Right renal cortex interstitium (tissue), 3 donors: ENCODE data around the gene FILIP1L. TPM values are rescaled to one million over a fixed set of nuclear protein-coding genes. Genes with fewer than 3 reads are reported as not detected.
A peak's percentile ranks its signal among the peaks of the same experiment; 100 is the strongest.
"Not testable (repeated sequence)": the region's sequence is repeated elsewhere in the genome, so short reads cannot be mapped to it uniquely, and the experiment has no call there.

Experiments
- DNase-seq, 3 donors: peaks; one replicate each; pipeline ENCODE4 v3.0.0-alpha.2; 2013; ENCODE audit warnings: low read depth in 3 of 3, low spot score in 2 of 3
- polyA plus RNA-seq, 3 donors: library from polyadenylated mRNA; unstranded; fragments of 120-200 nt; gene quantifications; one replicate each; pipeline ENCODE4 v1.2.1, GENCODE V29; 2013; ENCODE audit not compliant: insufficient read length in 3 of 3

The FILIP1L gene
- polyA plus RNA-seq, 3 donors = 20.4 to 22.5 (median 21.5) TPM

- DNase-seq = no peak
Measured at GRCh38 chr3:100076731-100077529, 37.4 kb downstream of the FILIP1L start.

GRCh38 chr3:100075851-100076730 lies 38.2 kb downstream of the FILIP1L start:
- no peak for DNase-seq

- no peak for DNase-seq
Measured at GRCh38 chr3:100075196-100075595, 39.1 kb downstream of the FILIP1L start.

- DNase-seq = no peak
Measured at GRCh38 chr3:100073714-100074307, 40.5 kb downstream of the FILIP1L start.

- no peak for DNase-seq
Measured at GRCh38 chr3:100073049-100073713, 41.1 kb downstream of the FILIP1L start.

GRCh38 chr3:100072326-100073048 lies 41.8 kb downstream of the FILIP1L start:
- DNase-seq = no peak

- no peak for DNase-seq
Measured at GRCh38 chr3:100069472-100069871, 44.8 kb downstream of the FILIP1L start.

- peak in 2 of 3 donors; percentile 48 to 61 for DNase-seq
Measured at GRCh38 chr3:100068826-100069225, 45.5 kb downstream of the FILIP1L start.

GRCh38 chr3:100067589-100067988 lies 46.7 kb downstream of the FILIP1L start:
- no peak for DNase-seq

- no peak for DNase-seq
Measured at GRCh38 chr3:100063929-100064461, 50.3 kb downstream of the FILIP1L start.

GRCh38 chr3:100062665-100063064 lies 51.6 kb downstream of the FILIP1L start:
- DNase-seq = no peak

- no peak for DNase-seq
Measured at GRCh38 chr3:100060685-100061484, 53.4 kb downstream of the FILIP1L start.

GRCh38 chr3:100059472-100059871 lies 54.8 kb downstream of the FILIP1L start:
- DNase-seq = no peak

- DNase-seq = no peak
Measured at GRCh38 chr3:100057716-100058575, 56.4 kb downstream of the FILIP1L start.

- DNase-seq = no peak
Measured at GRCh38 chr3:100053951-100054620, 60.2 kb downstream of the FILIP1L start.

GRCh38 chr3:100051513-100051912 lies 62.8 kb downstream of the FILIP1L start:
- not testable (repeated sequence) for DNase-seq

- no peak for DNase-seq
Measured at GRCh38 chr3:100048248-100048647, 66.1 kb downstream of the FILIP1L start.
